ENCODE results near the gene CUEDC2. TPM values are rescaled to one million over a fixed set of nuclear protein-coding genes. Genes with fewer than 3 reads are reported as not detected.

CUEDC2 gene
- total RNA-seq, 1 experiment from 2014 or later, result 40.2 TPM

DNA sequence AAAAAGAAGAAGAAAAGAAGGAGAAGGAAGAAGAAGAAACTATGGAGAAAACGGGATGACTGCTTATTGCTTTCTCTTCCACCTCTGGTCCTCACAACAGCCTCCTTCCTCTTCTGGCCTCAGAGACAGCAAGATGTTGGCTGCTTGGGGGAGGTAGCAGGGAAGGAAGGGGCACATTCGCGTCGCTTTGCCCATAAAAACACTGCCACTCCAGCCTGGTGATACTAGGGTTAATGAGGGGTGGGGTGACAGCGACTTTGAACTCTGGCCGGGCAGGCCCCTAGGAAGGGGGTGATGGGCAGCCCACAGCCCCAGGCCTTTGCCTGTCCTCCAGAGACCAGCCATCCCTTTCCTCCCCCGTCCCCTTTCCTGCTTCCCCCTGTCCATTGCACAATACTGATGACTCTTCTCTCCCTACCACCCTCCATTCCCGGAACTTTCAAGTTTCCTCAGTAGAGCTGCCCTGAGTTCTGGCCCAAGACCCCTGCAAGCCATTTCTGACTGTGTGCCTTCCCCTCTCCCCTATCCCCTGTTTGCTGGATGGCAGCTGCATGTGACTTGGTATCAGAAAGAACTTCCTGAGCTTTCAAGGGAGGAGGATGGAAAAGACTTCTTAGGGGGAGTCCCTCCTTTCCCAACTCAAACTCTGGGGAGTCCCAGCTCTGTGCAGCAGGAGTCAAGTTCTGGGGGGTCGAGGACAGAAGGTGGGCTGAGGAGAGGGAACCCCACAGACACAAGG, 2.2 kb upstream of the CUEDC2 start:
- POLR2A ChIA-PET, result interaction anchor here (0.7 to 2.3 kb wide), 2 partner anchors 17 to 28 kb away, joined by 3 to 6 read pairs; partner anchors contain the start of gene C10orf95
- H3K36me3 Mint-ChIP-seq, result no peaks in the 10 kb centered on the region
- H3K4me3 Mint-ChIP-seq, result peak overlapping the region; percentile 54
- no peak for TF ChIP-seq SMAD3 (CRISPR knock-in tag; IDR thresholded peaks at IDR 0.05; ENCODE audit: borderline replicate concordance)
- TF ChIP-seq CREM (CRISPR knock-in tag; IDR thresholded peaks at IDR 0.05), result no peak
- TF ChIP-seq, protein P1, sequence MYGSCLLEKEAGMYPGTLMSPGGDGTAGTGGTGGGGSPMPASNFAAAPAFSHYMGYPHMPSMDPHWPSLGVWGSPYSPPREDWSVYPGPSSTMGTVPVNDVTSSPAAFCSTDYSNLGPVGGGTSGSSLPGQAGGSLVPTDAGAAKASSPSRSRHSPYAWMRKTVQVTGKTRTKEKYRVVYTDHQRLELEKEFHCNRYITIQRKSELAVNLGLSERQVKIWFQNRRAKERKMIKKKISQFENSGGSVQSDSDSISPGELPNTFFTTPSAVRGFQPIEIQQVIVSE (CRISPR knock-in tag; IDR thresholded peaks at IDR 0.05; ENCODE audit: borderline replicate concordance), result no peak
- no peak for TF ChIP-seq RELA (CRISPR knock-in tag; IDR thresholded peaks at IDR 0.05; ENCODE audit: borderline replicate concordance)
- no peak for TF ChIP-seq ELF4 (CRISPR knock-in tag; IDR thresholded peaks at IDR 0.05; ENCODE audit: low read depth)
- no peak for TF ChIP-seq MXD4 (CRISPR knock-in tag; IDR thresholded peaks at IDR 0.05; ENCODE audit: borderline replicate concordance)
- no peak for TF ChIP-seq PRRX2 (CRISPR knock-in tag; IDR thresholded peaks at IDR 0.05)
- TF ChIP-seq ZNF416 (CRISPR knock-in tag; IDR thresholded peaks at IDR 0.05), result no peak
- no peak for TF ChIP-seq TEAD1 (CRISPR knock-in tag; IDR thresholded peaks at IDR 0.05)
- TF ChIP-seq, protein P2, sequence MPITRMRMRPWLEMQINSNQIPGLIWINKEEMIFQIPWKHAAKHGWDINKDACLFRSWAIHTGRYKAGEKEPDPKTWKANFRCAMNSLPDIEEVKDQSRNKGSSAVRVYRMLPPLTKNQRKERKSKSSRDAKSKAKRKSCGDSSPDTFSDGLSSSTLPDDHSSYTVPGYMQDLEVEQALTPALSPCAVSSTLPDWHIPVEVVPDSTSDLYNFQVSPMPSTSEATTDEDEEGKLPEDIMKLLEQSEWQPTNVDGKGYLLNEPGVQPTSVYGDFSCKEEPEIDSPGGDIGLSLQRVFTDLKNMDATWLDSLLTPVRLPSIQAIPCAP (CRISPR knock-in tag; IDR thresholded peaks at IDR 0.05), result no peak
- no peak for TF ChIP-seq ARID4B (CRISPR knock-in tag; IDR thresholded peaks at IDR 0.05; ENCODE audit: borderline replicate concordance)
- H3K9me3 Mint-ChIP-seq, result no peaks in the 10 kb centered on the region
- no peak overlapping the region for H3K27ac Mint-ChIP-seq
- CTCF ChIA-PET, result interaction anchor here (0.9 to 2.8 kb wide), 7 partner anchors 16 to 265 kb away, joined by 4 to 13 read pairs (median 6); partner anchors contain the start of gene C10orf95
- peaks cover 18% of the 10 kb centered on the region for H3K4me1 Mint-ChIP-seq
- DNase-seq (ENCODE audit: low spot score) (no peak), ATAC-seq (no peak)
- H3K27me3 Mint-ChIP-seq (ENCODE audit: low read depth), result peaks cover 56% of the 10 kb centered on the region

- DNase-seq (ENCODE audit: low spot score) (no peak), ATAC-seq (no peak)
- Mint-ChIP-seq H3K27ac (no peak overlapping the region), H3K9me3 (no peaks in the 10 kb centered on the region), H3K36me3 (no peaks in the 10 kb centered on the region), H3K27me3 (ENCODE audit: low read depth) (peaks cover 57% of the 10 kb centered on the region), H3K4me1 (peaks cover 18% of the 10 kb centered on the region), H3K4me3 (peak overlapping the region; percentile 95)
- ChIA-PET CTCF (interaction anchor here (1.9 to 2.8 kb wide), 2 partner anchors 30 to 204 kb away, joined by 9 to 12 read pairs; no protein-coding TSS in a partner anchor), POLR2A (interaction anchor here (1.1 kb wide), 1 partner anchor 29 kb away, joined by 3 read pairs; no protein-coding TSS in a partner anchor)
- TF ChIP-seq CREB1 (CRISPR knock-in tag; IDR thresholded peaks at IDR 0.05), result no peak
- no peak for TF ChIP-seq MXD4 (CRISPR knock-in tag; IDR thresholded peaks at IDR 0.05; ENCODE audit: borderline replicate concordance)
- TF ChIP-seq PRRX2 (CRISPR knock-in tag; IDR thresholded peaks at IDR 0.05), result no peak
- no peak for TF ChIP-seq FOXJ3 (CRISPR knock-in tag; IDR thresholded peaks at IDR 0.05; ENCODE audit: borderline replicate concordance)
- TF ChIP-seq ZNF281 (CRISPR knock-in tag; IDR thresholded peaks at IDR 0.05), result no peak
- TF ChIP-seq, protein P3, sequence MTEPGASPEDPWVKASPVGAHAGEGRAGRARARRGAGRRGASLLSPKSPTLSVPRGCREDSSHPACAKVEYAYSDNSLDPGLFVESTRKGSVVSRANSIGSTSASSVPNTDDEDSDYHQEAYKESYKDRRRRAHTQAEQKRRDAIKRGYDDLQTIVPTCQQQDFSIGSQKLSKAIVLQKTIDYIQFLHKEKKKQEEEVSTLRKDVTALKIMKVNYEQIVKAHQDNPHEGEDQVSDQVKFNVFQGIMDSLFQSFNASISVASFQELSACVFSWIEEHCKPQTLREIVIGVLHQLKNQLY (CRISPR knock-in tag; IDR thresholded peaks at IDR 0.05), result no peak
- no peak for TF ChIP-seq MAX (CRISPR knock-in tag; IDR thresholded peaks at IDR 0.05)
- TF ChIP-seq ZSCAN18 (CRISPR knock-in tag; IDR thresholded peaks at IDR 0.05), result no peak
Observed at GRCh38 chr10:102433619-102434046, 1.3 kb upstream of the CUEDC2 start.

Data from WTC11 (cell line).